Activated CD4-positive, CD25-positive, alpha-beta regulatory T cell treated with anti-CD3 and anti-CD28 coated beads, Interleukin-2, amount 50 U/mL, for 72 hours (primary cell): ENCODE measurements around the gene BRD3OS.

Experiments used
- DNase-seq: peaks from one replicate; pipeline ENCODE4 v3.0.0; 2021

Gene BRD3OS

DNA sequence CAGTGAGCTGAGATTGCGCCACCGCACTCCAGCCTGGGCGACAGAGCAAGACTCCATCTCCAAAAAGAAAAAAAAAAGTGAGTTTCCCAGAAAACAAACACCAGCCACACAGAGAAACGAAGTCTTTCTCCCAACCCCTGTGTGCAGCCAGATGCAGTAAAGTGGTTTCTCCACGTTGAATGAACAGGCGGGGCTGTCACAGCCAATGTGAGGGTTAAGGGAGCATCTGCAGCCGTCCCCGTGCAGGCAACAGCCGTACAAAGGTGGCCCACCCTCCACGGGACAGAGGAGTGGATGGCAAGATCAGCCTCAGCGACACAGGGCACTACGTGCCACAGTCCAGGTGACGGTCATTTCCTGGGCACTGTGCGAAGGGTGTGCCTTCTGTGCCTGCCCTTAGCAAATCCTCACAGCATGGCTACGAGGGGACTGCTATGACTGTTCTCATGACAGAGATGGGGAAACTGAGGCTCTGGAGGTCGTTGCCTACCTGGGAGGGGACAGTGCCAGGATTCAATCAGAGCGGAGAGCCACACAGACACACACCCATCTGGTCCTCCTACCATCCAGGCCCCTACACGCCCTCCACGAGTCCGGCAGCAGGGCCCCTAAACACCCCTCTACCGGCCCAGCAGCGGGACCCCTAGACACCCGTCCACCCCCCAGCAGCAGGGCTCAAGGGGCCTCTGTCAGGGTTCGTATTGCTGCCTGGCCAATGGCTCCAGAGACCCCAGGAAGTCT lies 35.5 kb upstream of the BRD3OS start:
- no peak for DNase-seq

DNA sequence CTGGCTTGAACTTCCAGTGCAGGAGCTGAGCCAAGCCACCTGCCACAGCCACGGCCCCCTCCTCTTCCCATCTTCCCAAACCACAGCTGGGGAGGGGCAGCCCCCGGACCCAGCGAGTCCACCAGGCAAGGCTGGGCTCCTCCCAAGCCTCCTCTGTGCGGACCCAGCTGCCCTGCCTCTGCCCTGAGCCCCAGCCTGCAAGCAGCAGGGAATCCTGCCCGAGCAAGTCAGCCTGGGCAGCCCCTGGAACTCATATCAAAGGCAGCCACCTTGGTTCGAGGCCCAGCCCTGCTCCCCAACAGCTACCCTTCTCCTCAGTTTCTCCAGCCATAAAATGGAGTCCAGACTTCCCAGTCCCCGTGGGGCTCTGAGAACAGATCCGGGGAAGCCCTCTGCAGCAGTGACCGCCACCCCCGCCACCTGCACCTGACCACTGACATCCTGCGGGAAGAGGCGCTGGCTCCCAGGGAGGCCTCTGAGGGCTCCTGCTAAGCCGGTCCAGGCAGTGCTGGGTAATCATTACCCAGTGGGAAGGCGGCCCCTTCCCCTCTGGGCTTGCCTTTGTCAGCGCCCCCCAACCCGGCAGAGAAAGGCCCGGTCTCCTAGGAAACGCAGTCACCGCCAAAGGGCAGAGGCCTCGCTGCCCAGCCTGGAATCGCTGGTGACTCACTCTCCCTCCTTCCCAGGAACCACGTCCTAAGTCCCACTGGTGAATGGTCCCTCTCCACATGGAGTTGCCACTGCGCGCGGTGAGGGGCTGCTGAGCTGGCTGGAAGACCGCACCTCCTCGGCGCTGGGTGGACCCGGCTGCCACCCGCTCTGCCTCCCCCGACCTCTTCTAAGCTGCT lies 34.7 kb upstream of the BRD3OS start:
- no peak for DNase-seq

DNA sequence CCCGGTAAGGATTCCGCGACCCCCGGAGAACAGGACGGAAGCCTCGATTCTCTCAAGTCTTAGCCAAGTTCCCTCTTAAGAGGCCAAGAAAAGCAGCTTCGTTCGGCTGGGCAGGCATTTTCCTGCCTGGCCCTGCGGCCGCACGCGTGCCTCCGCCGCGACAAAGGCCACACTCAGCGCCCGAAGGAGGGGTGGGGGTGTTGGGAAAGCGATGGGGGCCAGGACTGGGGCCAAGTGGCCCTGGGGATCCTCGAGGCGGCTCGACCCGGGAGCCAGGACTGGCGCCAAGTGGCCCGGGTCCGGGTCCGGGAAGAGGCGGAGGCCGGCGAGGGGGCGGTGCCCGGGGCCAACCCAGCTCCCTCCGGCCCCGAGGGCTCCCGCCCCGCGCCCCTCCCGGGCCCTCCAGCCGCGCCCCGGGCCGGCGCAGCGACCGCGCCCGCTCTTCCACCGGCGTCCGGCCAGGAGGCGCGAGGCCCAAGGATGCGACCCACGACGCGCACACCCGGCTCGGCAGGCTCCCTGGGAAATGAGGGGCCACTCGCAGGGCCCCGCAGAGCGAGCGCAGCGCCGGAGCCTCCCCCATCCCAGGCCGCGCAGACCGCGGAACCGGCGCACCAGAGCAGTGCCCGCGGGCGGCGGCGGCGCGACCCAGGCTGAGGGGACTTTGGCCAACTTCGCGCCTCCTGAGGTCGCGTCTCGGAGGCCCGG lies 33.9 kb upstream of the BRD3OS start:
- no peak for DNase-seq

DNA sequence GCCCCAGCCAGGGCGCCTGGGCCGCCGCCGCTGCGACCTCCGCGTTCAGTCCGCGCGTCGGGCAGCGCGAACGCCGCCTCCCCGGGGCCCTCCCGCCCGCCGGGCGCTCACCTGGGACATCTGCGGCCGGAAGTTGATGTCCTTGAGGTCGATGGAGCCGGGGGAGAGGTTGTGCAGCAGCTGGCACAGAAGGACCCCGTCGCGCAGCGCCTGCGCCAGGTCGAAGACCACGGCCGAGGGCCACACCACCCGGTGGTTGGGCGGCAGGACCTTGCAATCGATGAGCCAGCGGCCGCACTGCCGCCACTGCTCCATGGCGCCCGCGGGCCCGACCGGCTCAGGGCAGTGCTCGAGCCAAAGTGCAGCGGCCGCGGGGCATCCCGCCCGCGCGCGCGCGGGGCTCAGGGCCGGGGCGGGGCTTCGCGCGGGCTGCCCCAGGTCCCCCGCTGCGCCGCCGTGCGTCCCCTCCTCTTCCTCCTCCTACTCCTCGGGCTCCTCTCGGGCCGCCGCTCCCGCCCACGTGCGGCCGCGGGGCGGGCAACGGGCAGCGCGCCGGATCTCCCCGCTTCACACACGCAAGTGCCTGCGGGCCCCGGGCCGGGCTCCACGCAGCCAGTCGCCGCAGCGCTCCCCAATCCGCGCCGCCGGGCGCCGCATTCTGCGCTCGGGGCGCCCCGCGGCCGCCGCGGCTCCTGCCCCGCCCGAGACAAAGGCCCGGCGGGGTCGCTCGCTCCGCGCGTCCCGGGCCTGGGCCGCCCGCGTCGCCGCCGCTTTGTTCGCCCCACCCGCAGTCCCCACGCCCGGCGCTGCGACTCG lies 33.1 kb upstream of the BRD3OS start, which contains the start of gene VAV2:
TSS of gene VAV2 (minus strand) at position 361 of the 816 bp plus-strand sequence. CDS start at position 315, 46 bp downstream.
- DNase-seq: peak; percentile 51

DNA sequence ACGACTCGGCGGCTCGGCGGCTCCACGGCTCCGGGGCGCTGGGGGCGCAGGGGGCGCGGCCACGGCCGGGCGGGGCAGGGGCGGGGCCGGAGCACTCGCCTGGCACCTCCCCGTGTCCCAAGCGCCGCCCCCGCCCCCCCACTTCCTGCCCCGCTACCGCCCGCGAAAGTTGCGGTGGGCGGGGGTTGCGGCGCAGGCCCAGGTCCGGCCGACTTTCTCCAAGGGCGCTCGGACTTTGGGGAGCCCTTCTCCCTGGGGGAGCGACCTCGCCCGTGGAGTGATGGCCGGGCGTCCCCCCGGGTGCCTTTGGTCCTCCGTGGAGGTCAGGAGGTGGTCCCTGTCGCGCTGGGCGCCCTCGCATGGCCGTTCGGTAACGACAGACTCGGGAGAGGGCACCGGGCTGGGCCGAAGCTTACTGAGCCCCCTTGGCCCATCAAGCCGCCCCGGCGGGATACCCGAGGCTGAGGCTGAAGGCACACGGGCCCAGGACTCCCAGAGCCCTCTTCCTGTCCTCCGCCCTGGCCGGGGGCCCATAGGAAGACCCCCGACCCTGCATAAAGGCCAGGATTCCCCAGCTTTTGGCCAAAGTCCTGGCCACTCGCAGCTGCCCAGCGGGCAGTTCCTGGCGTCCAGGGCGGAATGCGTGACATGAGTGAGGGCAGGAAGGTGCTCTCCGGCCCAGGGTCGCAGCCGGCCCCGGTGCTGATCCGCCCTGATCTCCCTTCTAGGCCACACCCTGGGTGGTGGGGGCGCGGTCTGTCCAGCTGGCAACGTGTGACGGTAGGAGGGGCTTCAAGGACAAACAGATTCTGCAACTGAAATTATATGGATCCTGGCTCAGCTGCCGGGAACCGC lies 32.3 kb upstream of the BRD3OS start:
- DNase-seq: peak; percentile 65

DNA sequence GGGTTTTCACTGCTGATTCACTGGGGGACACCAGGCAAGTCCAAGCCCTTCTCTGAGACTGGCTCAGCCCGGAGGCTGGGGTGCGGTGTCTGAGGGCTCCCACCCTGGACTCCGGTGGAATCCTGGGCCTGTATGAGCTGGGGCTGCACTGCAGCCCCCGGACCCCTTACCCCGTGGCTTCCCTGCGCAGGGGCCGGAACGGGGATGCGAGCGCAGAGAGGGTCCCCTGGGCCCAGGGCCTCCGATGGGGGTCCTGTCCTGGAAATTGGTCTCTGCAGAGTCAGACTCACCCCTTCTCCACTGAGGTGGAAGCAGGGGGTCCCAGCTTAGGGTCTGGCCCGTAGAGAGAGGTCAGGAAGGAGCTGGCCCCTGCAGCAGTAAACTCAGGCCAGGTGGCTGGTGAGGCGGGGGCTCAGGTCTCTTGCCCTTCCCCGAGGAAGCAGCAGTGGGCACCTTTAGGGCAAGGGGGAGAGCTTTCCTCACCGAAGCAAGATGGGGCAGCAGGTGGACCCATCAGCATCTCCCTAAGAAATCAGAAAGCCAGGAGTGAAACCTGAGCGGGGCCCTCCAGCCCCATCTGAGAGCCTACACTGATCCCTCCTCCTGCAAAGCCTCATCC lies 31.5 kb upstream of the BRD3OS start:
- no peak for DNase-seq

DNA sequence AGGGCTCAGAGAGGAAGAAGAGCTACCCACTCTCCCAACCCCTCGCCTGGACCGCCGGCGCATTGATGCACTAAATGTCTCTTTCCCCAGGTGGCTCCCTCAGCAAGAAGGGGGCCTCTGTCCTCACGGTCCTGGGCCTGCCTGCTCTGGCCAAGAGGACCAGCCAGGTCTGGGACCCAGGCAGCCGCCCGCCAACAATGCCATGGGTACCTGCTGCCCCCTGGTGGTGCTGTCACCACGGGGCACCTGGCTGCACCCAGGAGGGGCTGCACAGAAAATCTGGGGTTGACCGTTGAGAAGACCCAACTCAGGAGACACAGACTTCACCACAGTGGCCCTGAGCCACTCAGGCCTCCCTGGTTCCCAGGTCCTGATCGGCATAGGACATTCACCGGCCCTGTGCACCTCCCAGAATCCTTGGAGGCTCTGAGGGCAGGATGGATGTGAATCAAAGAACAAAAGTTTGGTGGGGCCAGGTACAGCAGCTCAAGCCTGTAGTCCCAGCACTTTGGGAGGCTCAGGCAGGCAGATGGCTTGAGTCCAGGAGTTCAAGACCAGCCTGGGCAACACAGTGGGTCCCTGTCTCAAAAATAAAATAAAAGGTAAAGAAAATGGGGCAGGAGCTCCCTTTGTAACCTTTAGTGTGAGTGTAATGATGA lies 30.8 kb upstream of the BRD3OS start:
- DNase-seq: peak; percentile 86

DNA sequence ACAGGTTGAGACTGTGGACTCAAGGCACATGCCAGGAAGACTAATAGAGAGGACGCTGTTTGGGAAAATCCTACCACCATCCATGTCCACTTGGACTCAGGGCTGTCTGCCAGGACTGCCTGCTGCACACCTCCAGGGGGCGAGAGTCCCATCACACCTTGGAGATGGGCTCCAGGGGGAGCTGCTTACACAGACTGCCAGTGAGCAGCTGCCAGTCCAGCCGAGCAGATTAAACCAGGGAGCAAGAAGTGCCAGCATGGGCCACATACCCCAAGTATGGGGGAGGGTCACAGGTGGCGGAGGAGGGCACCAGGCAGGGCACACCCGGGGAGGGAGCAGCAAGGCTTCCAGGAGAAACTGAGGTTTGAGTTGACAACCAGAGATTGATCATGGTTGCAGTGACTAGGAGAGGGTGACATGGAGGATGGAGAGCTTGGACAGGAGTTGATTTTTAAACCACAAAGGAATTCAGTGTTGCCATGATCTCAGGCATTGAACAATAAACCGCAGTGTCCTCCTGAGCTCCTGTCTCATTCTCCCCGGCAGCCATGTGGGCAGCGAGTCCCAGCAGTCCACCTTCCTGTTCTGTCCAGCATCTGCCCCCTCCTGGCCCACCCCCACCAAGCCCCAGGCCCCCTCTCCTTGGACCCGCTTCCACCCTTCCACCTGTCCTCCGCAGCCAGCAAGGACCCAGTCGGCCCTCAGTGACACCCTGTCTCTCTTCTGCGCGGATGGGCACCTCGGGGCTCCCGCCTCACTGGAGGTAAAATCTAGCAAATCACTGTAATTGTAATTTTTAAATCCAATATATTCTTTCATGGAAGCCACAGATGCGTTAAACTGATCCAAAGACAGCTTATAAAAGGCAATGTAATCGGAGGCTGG lies 30.0 kb upstream of the BRD3OS start:
- DNase-seq: no peak

DNA sequence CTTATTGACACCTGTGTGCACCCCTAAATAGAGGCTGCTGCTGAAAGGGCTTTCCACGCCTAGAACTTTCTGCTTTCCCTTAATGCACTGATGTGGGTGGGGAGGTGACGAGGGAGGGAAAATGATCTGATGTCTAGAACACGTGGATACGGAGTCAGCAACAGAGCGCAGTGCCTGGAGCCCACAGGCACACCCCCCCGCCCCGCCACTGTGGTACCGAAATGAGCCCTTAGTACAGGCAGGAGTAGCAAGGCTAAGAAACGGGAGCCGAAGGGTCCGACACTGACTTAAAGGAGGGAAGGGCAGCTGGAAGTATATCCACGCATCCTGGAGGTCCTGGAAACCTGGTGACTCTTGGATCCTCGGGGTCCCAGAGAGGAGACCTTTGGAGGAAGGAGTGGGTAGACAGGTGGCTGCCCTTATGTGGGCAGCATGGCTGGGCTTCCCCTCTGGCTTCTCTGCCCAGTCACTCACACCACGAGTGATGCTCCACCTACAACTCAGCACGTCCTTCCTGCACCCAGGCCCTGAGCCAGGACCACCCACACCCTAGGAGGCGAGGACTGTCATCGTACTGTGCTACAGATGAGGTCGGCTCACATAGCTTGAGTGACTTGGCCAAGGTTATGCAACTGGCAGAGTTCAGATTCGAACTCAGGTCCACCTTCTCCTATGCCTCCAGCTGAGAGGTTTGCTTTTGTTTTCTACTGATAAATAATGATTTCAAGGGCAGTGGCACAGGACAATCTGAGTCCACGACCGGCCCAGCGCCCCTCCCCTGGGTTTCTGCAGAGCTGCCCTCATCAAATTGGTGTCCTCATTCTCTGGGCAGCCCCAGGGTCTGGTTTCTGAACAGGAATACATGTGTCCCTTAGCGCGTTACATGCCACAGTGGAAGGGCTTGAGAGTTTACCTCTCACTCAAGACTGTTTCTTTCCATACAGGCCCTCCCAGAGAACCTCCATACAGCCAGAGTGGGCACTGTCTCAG lies 28.5 kb upstream of the BRD3OS start:
- DNase-seq: no peak

DNA sequence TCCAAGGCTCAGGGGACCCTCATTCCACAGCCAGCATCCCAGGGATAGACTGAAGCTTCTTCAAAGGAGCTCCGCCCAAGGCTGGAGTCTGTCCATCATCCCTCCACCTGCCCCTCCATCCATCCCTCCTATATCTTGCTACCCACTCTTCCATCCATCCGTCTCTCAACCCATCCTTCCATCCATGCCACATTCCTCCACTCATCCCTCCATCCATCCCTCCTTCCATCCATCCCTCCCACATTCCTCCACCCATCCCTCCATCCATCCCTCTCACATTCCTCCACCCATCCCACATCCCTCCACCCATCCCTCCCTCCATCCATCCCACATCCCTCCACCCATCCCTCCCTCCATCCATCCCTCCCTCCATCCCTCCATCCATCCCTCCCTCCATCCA lies 27.7 kb upstream of the BRD3OS start:
- no peak for DNase-seq

DNA sequence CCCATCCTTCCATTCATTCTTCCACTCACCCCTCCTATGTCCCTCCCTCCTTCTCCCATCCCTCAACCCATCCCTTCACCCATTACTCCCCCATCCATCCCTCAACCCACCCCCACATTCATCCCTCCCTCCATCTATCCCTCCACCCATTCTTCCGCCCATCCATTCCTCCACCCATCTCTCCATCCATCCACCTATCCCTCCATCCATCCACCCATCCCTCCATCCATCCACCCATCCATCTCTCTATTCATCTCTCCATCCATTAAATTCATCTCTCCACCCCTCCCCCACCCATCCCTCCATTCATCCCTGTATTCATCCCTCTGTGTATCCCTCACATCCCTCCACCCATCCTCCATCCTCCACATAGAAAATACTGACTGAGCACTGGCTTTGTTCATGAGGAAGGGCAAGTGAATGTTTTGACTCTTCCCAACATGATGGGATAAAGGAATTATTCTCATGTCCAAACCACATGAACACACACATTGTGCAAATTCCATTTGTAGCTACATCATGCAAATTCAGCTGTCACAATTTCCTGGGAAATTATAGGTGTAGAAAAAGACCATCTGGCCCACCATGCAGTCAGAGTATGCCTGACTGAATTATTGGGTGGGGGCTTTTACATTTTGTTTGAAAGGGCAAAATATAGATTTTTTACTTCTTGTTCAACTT lies 26.2 kb upstream of the BRD3OS start:
- DNase-seq: no peak

DNA sequence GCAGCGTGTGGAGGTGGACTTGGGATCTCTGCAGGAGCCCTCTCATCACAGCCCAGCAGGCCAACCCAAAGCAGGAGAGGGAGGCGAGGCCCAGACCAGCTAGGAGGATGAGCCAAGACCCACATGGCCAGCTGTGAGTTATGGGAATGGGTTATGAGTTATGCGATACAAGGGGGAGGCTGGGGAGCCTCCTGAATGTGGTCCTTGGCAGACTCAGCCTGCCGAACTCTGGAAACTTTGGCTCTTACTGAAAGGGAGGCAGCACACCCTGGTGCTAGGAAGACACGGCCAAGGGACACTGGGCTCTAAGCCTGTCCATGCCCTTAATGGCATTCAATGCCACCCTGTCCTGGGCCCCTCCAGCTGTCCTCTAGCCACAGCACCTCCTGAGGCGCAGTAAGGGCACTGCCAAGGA lies 25.4 kb upstream of the BRD3OS start:
- no peak for DNase-seq

DNA sequence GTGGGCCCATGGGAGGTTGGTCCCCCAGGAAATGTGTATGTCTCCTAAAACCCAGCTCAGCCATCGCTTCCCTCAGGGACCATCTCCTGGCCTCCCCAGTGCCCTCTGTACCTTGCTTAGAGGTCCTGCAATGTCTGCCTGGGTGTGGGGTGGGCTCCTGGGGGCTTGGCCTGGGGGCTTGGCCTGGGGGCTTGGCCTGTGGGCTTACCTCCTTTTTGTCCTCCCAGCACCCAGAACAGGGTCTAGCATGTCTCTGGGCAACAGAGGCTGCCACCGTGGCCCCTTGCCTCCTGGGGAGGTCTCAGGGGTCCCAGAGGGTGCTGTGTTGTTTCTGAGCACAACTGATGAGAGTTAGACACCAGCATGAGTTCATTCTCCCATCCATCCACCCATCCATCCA lies 22.5 kb upstream of the BRD3OS start:
- DNase-seq: no peak

DNA sequence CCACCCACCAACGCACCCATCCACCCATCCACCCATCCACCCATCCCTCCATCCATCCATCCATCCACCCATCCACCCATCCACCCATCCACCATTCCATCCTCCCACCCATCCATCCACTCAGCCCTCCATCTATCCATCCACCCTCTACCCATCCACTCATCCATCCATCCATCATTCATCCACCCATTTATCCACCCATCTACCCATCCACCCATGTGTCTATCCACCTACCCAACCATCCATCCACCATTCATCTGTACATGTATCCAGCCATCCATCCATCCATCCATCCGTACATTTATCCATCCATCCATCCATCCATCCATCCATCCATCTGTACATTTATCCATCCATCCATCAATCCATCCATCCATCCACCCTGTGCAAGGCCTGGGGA lies 22.0 kb upstream of the BRD3OS start:
- no peak for DNase-seq

DNA sequence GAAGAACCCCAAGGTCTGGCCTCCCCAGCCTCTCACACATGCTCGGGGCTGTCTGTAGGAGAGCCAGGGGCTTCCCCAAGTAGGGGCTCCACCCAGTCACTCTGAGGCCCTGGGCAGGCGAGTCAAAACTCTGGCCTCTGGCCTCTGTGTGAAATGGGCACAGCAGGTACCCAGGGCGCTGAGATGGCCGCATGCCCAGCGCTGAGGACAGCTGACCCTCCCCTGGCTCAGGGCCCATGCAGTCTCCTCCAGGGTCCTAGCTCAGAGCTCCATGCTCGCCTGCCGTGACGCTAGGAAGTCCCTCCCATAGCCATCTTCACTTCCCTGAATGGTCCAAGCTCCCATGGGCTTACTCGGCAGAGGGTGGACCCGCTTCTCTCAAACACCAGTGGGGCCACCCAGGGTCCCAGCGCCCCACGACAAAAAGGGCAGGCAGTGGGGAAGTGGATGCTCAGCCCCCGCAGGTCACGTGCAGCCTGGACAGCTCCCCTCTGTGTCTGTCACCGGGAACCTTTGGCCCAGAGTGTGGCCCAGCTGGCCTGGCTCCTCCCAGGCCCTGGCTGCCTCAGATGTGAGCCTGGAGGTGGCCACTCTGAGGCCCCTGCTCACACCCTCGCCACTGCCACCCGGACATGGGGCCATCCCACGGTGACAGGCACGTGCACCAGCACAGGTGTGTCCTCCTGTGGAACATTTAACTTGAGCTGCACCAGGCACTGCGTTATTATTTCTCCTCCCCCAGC lies 21.0 kb upstream of the BRD3OS start:
- no peak for DNase-seq

DNA sequence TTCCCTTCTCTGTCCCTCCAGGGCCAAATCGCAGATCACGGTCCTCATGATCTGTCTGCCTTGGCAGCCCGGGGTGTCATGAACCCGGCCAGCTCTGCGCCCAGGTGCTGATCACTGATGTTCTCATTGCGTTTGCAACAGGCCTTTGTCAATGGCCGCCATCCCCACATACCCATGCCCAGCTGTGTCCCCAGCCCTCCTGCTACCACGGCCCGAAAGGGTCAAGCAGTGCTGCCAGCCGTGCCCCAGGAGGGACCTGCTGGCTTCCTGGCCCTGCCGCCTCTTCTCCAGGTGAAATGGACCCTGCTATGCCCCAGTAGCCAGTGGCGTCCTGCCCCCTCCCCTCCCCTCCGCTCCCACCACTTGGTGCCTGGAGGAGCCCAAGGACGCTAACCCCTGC lies 20.4 kb upstream of the BRD3OS start:
- no peak for DNase-seq

DNA sequence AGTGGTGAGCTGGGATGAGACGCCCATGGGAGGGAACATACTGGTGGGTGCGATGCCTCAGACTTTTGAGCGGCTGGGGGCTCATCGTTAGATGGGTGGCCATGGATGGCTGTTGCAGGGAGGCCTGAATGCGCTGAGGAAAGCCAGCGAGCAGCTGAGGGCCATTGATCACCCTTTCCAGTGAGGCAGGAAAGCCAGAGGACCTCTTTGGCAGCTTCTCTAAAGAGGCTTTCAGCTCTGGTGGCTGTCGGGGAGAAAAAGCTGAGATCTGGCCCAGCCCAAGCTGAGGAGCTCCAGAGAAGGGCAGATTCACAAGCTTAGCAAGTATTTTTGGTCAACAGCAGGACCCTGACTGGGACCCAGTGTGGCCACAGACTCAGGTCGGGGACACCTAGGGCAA lies 19.9 kb upstream of the BRD3OS start:
- no peak for DNase-seq
